Gastroesophageal sphincter (tissue), 3 donors: ENCODE measurements around the gene RUFY3.

ENCODE experiments used
- EP300 ChIP-seq: sonication (generic); formaldehyde crosslinking; IDR thresholded peaks from one replicate; pipeline ENCODE4 v1.6.1; 2017; ENCODE audit warnings: antibody characterized with exemption, mild to moderate bottlenecking
- POLR2A ChIP-seq, 2 donors: fragments of 450-650 bp; IDR thresholded peaks; one replicate each; pipeline ENCODE4 v1.6.1; 2017; ENCODE audit warnings: antibody characterized with exemption in 2 of 2, mild to moderate bottlenecking in 2 of 2, moderate library complexity in 1 of 2
- POLR2AphosphoS5 ChIP-seq: sonication (generic); formaldehyde crosslinking; IDR thresholded peaks from one replicate; pipeline ENCODE4 v1.6.1; 2017; ENCODE audit warnings: antibody characterized with exemption
- TF ChIP-seq, protein P1 (sequence below), 4 experiments: fragments of 200-600 bp in 2 of 4; fragments of 450-650 bp in 2 of 4; sonication (generic) in 1 of 4; IDR thresholded peaks; one replicate each; pipeline ENCODE4 v1.5.1; 2017 to 2019; ENCODE audit warnings: antibody characterized with exemption in 4 of 4, mild to moderate bottlenecking in 2 of 4, moderate library complexity in 2 of 4

GRCh38 chr4:70754470-70754869 is 32.7 kb downstream of the RUFY3 start:
- TF ChIP-seq POLR2A (IDR thresholded peaks at IDR 0.05) (no peak), EP300 (no peak), POLR2AphosphoS5 (no peak)
- TF ChIP-seq, protein P1, sequence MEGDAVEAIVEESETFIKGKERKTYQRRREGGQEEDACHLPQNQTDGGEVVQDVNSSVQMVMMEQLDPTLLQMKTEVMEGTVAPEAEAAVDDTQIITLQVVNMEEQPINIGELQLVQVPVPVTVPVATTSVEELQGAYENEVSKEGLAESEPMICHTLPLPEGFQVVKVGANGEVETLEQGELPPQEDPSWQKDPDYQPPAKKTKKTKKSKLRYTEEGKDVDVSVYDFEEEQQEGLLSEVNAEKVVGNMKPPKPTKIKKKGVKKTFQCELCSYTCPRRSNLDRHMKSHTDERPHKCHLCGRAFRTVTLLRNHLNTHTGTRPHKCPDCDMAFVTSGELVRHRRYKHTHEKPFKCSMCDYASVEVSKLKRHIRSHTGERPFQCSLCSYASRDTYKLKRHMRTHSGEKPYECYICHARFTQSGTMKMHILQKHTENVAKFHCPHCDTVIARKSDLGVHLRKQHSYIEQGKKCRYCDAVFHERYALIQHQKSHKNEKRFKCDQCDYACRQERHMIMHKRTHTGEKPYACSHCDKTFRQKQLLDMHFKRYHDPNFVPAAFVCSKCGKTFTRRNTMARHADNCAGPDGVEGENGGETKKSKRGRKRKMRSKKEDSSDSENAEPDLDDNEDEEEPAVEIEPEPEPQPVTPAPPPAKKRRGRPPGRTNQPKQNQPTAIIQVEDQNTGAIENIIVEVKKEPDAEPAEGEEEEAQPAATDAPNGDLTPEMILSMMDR (IDR thresholded peaks at IDR 0.05), result no peak
